Measurements from ENCODE around the gene LRRC40. TPM values are rescaled to one million over a fixed set of nuclear protein-coding genes. Genes with fewer than 3 reads are reported as not detected.

The LRRC40 gene
- 10 to 100 TPM in 2 of 4 donors, 1 to 10 TPM in 2; 8.6 to 14.4 (median 10.4) TPM for total RNA-seq

DNA sequence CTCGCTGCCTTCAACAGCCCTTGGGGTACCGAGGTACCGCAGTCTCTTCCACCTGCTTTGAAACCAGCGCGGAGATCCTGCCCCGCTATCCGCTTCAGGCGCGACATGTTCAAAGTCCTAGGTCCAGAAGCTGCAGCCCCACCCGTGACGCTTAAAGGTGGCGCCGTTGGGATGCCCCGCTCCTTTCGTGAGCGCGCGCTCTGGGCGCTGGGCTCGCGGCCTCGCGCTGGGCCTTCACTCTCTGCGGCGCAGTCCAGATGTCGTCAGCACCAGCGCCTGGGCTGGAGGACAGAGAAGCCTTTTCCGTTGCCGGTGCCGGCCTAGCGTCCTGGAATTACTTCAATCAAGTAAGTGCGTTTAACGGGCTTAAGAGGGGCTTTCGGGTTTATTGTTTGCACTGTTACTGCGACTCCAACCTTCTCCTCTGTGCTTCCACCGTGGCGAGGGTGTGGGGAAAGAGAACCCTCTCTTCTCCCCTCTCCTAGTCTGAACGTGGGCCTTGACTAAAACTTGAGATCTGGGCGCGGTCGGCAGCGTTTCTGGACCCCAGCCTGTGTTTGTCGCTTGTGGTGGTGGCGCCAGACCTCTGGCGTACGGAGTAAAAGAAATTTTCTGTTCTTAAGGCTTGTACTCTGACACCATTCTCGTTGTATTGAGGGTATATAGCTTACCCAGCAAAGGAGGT is at the start of gene LRRC40:
Gene LRRC40, minus strand, starts transcription at position 146 of the 685 bp plus-strand sequence. Its CDS starts 39 bp downstream, at position 107.
- WGBS = under 1% methylated on average over 45 of the region's 47 CpGs
- DNase-seq (ENCODE audit: low spot score in 2 of 2) = peak; percentile 96 to 97
- no peaks in the 10 kb centered on the region for H3K36me3 ChIP-seq
- H3K9me3 ChIP-seq = no peaks in the 10 kb centered on the region
- peak within 1 kb of the TSS; percentile 92 for H3K27ac ChIP-seq
- no peak for TF ChIP-seq EP300 (IDR thresholded peaks at IDR 0.05)
- TF ChIP-seq POLR2A (IDR thresholded peaks at IDR 0.05) = peak; percentile 5 to 60
- TF ChIP-seq POLR2AphosphoS5 (IDR thresholded peaks at IDR 0.05) = peak; percentile 49 to 95 (median 86)
- TF ChIP-seq, protein P1, sequence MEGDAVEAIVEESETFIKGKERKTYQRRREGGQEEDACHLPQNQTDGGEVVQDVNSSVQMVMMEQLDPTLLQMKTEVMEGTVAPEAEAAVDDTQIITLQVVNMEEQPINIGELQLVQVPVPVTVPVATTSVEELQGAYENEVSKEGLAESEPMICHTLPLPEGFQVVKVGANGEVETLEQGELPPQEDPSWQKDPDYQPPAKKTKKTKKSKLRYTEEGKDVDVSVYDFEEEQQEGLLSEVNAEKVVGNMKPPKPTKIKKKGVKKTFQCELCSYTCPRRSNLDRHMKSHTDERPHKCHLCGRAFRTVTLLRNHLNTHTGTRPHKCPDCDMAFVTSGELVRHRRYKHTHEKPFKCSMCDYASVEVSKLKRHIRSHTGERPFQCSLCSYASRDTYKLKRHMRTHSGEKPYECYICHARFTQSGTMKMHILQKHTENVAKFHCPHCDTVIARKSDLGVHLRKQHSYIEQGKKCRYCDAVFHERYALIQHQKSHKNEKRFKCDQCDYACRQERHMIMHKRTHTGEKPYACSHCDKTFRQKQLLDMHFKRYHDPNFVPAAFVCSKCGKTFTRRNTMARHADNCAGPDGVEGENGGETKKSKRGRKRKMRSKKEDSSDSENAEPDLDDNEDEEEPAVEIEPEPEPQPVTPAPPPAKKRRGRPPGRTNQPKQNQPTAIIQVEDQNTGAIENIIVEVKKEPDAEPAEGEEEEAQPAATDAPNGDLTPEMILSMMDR (IDR thresholded peaks at IDR 0.05) = no peak
- peak within 1 kb of the TSS; percentile 73 for H3K4me3 ChIP-seq
- H3K27me3 ChIP-seq = no peaks in the 10 kb centered on the region
- H3K4me1 ChIP-seq = peaks cover 55% of the 10 kb centered on the region

GRCh38 chr1:70248729-70249128 is 43.4 kb upstream of the LRRC40 start:
- TF ChIP-seq EP300 (IDR thresholded peaks at IDR 0.05) (no peak), POLR2AphosphoS5 (IDR thresholded peaks at IDR 0.05) (no peak), POLR2A (IDR thresholded peaks at IDR 0.05) (no peak)
- TF ChIP-seq, protein P1 (IDR thresholded peaks at IDR 0.05) = no peak
- Histone ChIP-seq H3K4me1 (no peaks in the 10 kb centered on the region), H3K27me3 (no peaks in the 10 kb centered on the region), H3K9me3 (no peaks in the 10 kb centered on the region), H3K27ac (no peak overlapping the region), H3K36me3 (peaks cover 95% of the 10 kb centered on the region), H3K4me3 (no peak overlapping the region)
- DNase-seq (ENCODE audit: low spot score in 2 of 2) = no peak
- WGBS = 86% methylated on average over 4 of the region's 4 CpGs

DNA sequence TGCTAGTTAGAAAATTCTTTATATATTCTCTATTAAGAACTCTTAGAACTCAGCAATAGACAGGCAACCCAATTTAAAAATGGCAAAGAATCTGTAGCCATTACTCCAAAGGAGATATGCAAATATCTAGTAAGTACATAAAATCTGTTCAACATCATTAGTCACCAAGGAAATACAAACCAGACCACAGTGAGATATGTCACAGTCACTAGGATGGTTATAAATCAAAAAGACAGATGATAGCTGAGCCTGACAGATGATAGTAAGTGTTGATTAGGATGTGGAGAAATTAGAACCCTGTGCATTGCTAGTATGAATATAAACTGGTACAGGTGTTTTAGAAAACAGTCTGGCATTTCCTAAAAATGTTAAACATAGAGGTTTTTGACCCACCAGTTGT is 42.4 kb upstream of the LRRC40 start:
- TF ChIP-seq POLR2AphosphoS5 (IDR thresholded peaks at IDR 0.05) = no peak
- no peak for TF ChIP-seq POLR2A (IDR thresholded peaks at IDR 0.05)
- no peak for TF ChIP-seq EP300 (IDR thresholded peaks at IDR 0.05)
- H3K27ac ChIP-seq = no peak overlapping the region
- H3K36me3 ChIP-seq = peaks cover 97% of the 10 kb centered on the region
- no peaks in the 10 kb centered on the region for H3K9me3 ChIP-seq
- H3K4me1 ChIP-seq = no peaks in the 10 kb centered on the region
- no peak overlapping the region for H3K4me3 ChIP-seq
- no peak for DNase-seq (ENCODE audit: low spot score in 2 of 2)
- H3K27me3 ChIP-seq = no peaks in the 10 kb centered on the region

GRCh38 chr1:70247122-70247521 is 41.7 kb upstream of the LRRC40 start:
- Histone ChIP-seq H3K36me3 (peaks cover 98% of the 10 kb centered on the region), H3K27me3 (no peaks in the 10 kb centered on the region), H3K4me3 (no peak overlapping the region), H3K27ac (no peak overlapping the region), H3K9me3 (no peaks in the 10 kb centered on the region), H3K4me1 (no peaks in the 10 kb centered on the region)
- no peak for DNase-seq (ENCODE audit: low spot score in 2 of 2)
- TF ChIP-seq, protein P1 (IDR thresholded peaks at IDR 0.05) = no peak
- TF ChIP-seq POLR2A (IDR thresholded peaks at IDR 0.05) = no peak
- TF ChIP-seq POLR2AphosphoS5 (IDR thresholded peaks at IDR 0.05) = no peak
- TF ChIP-seq EP300 (IDR thresholded peaks at IDR 0.05) = no peak

DNA sequence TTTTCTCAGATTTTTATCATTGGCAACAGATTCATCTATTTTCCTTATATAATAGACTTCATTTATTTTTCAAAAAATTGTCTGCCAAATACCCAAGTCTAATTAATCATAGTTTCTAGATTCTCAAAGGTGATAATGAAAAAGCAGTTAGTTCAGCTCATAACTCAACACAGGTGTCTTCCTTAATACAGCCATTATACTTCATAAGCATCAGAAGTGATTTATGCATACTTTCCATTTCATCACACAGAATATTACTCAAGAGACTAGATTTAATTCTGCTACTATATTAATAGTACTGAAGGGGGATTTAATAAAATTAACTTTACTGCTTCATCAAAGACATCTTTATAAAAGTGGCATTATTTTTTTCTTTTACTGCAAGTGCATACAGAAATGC is 34.6 kb upstream of the LRRC40 start:
- Histone ChIP-seq H3K4me3 (no peak overlapping the region), H3K9me3 (no peaks in the 10 kb centered on the region), H3K4me1 (no peaks in the 10 kb centered on the region), H3K27ac (no peak overlapping the region), H3K27me3 (no peaks in the 10 kb centered on the region), H3K36me3 (peaks cover 98% of the 10 kb centered on the region)
- TF ChIP-seq POLR2A (IDR thresholded peaks at IDR 0.05) = no peak
- TF ChIP-seq POLR2AphosphoS5 (IDR thresholded peaks at IDR 0.05) = no peak
- no peak for TF ChIP-seq EP300 (IDR thresholded peaks at IDR 0.05)
- TF ChIP-seq, protein P1 (IDR thresholded peaks at IDR 0.05) = no peak
- no peak for DNase-seq (ENCODE audit: low spot score in 2 of 2)

All from suprapubic skin (tissue), 4 donors.